Left forelimb (tissue), 1 donor: ENCODE results near the gene CERS2.

Experiments used
- DNase-seq: peaks from one replicate; pipeline ENCODE4 v3.0.0-alpha.2; 2018; ENCODE audit warnings: low spot score

The CERS2 gene

DNA sequence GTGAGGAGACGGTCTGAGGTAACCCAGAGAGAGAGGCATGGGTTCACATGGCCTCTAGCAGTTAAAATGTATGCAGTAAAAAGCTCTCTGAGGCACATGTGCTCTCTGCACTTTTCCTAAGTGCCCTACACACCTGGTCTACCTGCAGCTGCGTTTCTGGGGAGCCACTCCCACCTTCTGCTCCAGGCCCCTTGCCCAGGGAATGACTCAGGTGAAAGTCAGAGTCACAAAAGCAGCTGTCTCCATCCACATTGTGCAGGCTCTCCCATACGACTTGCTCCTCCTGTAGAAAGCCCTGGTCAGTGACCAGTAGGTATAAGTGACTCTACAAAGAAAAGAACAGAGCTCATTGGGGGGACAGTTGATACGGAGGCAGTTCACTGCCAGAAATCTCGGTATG lies 23.3 kb upstream of the CERS2 start:
- DNase-seq = no peak

DNA sequence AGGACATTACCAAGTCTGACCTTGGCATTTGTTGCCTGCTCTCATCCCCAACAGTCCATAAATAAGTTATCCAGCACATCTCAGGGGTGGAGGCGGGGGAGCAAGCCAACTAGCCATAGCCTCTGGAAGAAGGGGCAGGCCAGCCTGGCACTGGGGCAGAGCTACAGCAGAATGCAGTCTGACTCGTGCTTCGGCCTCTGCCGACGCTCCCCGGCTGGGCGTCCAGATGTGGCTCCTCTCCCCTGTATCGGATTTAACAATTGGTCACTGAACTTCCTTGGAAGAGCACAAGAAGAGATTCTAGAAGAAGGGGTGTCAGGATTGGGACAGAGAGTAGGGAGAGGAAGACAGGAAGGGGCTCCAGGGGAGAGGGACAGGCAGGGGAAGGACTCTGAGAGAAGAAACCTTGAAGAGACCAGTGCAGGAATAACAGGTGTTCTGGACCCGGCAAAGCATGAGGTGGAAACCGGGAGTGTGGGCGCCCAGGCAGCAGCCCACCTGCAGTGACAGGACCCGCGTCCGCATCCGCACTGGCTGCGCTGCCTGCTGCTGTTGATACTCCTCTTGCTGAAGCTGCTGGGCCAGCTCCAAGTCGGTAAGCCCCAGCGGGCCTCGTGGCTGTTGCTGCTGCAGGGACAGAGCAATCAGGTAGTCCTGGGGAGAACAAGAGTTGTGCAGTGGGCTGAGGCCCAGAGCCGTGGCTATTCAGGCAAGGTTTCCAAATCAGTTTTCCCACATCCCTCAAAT lies 22.7 kb upstream of the CERS2 start:
- DNase-seq = no peak

GRCh38 chr1:150995896-150996295 lies 21.3 kb upstream of the CERS2 start:
- no peak for DNase-seq

- no peak for DNase-seq
Observed at GRCh38 chr1:150995460-150995859, 20.8 kb upstream of the CERS2 start.

DNA sequence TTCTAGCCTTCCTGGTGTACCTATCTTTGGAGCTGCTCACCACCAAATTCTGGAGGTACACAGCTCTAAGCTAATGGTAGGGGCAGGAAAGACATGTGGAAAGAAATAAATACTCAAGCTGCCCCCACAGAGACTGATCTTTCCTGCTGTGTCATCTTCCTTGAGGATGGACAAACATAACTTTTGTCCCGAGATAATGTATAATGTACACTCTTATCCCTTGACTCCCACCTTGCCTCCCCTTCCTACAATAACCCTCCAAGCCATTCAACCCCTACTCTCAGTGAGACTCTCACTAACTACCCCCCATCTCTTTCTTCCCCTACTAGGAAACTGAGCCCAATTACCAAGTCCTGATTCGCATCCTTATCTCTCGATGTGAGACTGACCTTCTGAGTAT lies 19.6 kb upstream of the CERS2 start:
- no peak for DNase-seq

DNA sequence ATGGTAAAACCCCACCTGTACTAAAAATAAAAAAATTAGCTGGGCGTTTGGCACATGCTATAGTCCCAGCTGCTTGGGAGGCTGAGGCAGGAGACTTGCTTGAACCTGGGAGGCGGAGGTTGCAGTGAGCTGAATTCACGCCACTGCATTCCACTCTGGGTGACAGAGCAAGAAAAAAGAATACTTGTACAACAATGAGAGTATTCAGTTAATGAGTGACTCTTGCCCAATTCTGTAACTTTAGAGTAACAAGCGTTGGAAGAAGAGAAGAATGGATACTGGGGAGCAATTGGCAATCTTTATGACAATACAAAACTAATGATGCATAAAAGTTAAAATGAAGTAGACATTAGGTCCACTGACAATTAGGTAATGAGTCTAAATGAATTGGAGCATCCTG lies 18.0 kb upstream of the CERS2 start:
- no peak for DNase-seq

DNA sequence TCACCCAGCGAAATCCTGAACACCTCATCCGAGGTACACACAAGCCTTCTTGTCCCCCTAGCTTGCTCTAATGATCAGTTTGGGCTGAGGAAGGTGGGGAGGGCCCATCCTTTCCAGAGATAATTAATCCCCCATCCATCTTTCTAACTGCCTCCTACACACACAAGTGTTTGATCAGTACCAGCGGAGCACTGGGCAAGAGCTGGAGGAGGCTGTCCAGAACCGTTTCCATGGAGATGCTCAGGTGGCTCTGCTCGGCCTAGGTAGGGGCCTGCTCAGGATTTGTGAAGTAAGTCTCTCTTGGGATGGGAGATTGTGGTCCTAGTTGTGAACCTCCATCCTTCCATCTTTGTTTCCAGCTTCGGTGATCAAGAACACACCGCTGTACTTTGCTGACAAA lies 13.3 kb upstream of the CERS2 start:
- DNase-seq = no peak

- no peak for DNase-seq
Observed at GRCh38 chr1:150985179-150985825, 10.7 kb upstream of the CERS2 start.

- no peak for DNase-seq
Observed at GRCh38 chr1:150981805-150982712, 7.4 kb upstream of the CERS2 start, which contains the start of gene ANXA9. Gene ANXA9, plus strand, starts transcription at chr1:150982292. Its CDS starts 814 bp downstream, at chr1:150983106.

DNA sequence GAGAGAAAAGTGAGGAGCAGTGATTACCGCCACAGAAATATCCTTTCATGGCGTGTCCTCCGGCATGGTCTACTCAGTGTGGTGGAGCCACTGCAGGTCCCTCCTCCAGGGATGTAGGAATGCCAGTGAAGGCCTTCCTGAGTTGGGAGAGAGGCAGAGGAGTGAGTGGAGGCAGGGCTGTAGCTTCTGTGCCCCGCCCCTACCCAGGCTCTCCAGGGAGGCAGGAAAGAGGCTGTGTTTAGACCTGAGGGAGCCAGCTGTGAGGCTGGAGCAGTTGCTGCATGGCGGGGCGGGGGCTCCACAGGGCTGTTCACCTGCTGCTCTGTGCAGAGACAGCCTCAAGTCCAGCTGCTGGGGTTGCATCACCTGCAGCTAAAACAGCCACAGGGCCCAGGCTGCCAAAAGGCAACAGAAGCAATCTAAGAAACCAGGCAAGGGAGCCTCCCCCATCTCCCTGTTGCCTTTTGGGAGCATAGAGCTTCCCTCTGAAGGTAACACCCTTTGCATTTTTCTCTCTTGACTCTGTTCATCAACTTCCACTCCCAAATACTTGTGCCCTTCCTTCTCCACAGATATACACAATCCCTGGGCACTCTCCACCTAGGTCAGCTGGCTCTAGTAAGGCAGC lies 6.7 kb upstream of the CERS2 start:
- no peak for DNase-seq

DNA sequence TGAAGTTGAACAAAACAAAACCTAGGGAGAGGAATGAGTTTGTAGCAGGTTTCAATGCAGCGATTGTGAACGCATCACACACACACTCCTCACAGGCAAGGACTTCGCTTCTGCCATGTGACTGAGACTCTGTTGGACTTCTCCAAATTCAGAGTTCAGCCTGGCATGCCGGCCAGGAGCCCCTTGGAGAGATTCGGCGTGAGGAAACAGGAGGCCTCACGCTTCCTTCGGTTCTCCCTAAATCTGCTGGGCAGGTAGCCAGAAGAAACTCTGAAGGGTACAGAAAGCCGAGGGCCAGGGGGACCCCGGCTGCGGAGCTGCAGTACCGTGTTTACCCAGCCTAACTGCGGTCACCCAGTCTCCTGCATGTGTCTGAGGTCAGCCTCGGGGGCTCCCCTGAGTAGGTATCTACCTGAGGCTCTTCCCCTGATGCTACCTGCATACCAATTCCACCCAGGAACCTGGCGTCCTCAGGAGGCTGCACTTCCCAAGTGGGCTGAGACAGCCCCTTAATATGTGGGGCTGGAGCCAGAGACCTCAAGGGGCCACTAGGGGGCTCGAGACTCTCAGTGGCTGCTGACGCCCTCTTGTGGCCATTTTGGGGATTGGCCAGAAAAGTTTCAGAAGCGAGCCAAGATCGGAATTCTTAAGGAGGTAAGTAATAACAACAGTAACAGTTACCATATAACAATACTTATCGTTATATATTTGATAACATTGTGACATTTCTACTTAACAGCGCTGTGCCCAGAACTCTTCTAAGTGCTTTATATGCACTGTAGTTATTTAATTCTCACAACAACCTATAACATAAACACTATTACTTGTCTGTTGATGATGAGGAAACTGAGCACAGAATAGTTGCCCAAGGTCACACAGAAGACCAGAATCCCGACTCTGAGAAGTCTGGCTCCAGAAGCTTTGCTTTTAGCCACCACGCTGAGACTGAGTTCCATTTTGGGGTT lies 4.7 kb upstream of the CERS2 start:
- peak; percentile 91 for DNase-seq

DNA sequence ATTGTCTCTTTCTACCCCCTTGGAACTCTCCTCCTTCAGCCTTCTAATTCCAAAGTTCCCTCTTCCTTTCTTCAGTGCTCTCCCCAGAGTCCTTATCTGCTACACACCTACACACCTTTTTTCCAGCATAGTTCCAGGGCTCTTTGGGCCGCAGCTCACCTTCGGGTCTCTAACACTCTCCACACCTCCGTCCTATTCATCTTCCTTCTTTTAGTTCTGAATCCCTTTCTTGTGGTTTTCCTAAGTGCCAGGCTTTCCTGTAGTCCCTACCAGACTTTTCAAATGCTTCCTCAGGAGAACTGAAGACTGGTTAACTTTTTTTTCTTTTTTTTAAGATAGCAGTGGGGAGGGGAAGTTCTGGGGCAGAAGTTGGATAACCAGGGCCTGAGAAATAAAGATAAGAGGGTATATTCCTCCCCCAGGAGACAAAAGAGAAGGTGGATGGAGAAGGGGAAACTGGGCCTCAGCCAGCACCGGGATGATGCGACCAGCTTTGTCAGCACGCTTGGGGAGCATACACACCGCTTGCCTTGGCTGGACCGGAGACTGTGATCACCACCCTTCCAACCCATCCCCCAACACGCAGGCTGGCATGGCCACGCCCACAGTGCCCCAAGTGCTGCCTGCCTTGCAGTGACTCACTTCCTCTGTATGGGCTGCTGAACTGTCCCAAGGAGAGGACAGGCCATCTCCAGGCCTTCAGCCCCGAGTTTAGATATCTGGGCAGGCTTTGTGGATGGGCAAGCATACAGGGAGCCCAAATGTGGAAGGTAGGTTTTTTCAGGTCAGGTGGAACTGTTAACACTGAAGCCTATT lies 2.5 kb upstream of the CERS2 start:
- no peak for DNase-seq

GRCh38 chr1:150976401-150976821 lies 1.8 kb upstream of the CERS2 start:
- DNase-seq = no peak

DNA sequence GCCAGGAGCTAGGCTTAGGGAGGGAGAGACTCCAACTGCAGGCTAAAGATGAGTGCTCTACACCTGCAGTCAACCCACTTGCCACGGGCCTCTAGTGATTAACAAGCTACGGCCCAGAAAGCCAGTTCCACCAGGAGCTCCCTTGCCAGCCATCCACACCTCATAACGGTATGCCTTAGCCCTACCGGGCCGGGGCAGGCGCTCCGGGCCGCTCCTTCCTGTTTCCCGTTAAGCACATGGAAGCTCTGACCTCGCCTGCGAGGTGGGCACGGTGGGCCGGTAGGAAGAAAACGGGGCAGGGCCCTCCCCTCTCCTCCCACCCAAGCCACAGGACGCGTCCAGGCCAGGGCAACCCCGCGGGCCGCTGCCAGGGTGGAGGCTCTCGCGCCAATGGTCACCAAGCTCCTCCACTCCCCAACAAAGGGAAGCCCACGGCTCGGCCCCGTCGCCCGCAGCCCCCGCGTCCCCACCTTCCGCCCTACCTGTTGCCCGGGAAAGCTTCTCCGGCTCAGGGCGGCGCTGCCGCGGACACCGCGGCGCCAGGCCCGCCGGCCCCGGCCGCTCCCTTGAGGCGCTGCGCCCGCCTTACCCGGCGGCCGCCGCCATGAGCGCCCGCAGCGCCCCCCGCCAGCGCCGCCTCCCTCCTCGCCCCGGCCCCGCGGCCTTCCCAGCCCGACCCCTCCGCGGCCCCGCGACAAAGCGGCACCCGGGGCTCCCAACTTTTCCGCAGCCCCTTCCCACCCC lies 627 bp downstream of the CERS2 start:
- peak; percentile 77 for DNase-seq

DNA sequence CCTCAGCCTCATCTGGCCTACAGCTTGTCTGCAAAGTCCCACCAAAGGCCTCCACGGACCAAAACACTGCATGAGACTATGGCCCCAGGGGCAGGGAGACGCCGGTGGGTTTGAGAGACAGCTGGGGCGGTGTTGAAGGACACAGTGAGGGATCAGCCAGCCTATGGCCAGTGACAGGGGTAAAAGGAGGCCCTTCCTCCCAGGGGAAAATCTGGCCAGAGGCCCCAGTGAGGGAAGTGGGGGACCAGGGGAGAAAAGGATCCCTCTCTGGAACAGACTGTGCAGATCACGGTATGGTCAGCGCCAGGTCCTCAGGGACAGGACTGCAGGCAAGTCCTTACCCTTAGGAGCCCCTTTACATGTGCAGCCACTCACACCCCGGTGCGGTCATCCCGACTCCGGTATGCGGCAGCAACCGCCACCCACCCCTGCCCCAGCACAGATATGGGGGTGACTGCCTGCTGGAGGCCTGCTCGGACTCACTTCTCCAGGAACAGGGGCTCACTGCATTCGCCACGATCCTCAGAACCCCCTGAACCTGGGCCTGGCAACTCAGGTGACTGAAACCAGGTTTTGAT lies 1.3 kb downstream of the CERS2 start:
- no peak for DNase-seq

DNA sequence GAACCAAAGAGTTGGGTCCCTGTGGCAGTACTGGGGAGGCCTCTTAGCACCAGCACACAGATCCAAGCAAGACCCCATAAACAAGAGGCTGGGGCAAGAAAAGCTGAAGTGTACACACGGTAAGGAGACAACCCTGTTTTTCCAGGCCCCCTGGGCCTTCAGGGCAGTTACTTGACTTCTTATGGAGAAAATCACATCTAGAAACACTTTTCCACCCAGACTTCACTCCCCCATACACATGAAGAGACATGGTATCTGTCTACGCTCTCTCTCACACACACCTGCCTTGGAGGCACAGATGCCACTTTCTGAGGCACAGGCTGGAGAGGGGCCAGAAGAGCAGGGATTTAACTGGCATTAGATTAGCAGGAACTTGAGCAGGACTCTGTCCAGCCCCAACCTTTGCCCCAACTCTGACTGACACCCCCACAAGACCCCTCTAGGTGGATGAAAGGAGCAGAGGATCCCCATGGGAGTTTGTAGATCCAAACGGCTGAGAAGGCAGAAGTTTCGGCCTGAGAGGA lies 2.2 kb downstream of the CERS2 start:
- DNase-seq = no peak

DNA sequence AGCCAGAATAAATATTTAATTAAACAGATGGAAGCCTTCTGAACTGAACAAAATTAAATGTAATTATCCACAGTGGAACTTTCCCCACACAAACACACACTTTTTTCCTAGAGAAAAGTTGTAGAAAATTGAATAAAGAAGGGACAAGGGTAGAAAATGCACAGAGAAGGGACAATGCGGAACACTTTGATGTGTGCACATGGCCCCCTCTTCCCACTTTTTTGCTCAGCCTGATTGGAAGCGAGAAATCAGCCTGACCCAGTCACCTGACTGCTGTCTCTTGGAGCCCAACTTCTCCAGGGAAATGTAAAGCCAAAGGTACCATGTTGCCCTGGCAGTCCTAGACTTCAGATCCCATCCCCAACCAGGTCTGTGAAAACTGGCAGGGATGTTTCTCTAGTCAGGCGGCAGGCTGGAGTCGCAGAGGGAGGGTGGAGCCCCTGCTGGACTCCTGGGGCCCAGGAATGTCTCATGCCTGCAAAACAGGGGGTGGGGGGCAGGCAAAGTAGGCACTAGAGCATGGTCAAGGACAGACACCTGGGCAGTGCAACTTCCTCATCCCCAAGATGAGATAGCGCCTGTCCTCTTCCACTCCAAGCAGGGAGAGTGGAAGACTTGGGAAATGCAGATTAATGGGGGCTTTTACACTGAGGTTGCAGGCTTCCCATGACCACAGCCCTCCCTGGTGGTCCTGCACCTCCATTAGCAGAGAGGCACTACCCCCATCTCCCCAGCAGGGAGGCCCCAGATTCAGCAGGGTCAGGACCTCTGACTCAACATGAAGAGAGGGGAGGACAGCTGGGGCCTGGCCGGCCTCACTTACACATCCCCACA lies 2.8 kb downstream of the CERS2 start:
- no peak for DNase-seq
